ENCODE results near the gene RAB3GAP2. TPM values are rescaled to one million over a fixed set of nuclear protein-coding genes. Genes with fewer than 3 reads are reported as not detected.
A peak's percentile ranks its signal among the peaks of the same experiment; 100 is the strongest.
"Not testable (repeated sequence)": the region's sequence is repeated elsewhere in the genome, so short reads cannot be mapped to it uniquely, and the experiment has no call there.

RAB3GAP2 gene
- total RNA-seq, 1 donor from 2014 or later = 37.0 TPM

DNA sequence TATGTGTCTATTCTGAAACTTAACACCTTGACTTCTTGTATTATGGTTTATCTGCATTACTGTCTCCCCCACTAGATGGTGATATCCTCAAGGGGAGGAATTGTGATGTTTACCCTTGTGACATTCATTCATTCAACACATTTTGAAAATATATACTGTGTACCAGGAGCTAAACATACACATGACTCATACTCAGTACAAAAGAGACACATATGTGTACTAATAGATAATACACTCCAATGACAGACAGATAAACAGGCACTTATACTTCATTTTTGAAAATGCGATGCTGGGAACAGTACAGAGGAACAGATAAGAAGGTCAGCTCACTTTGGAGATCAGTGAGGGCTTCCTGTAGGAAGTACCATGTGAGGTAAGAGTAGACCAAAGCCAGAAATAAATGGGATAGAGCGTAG lies 8.9 kb upstream of the RAB3GAP2 start:
- DNase-seq = peak; percentile 34

DNA sequence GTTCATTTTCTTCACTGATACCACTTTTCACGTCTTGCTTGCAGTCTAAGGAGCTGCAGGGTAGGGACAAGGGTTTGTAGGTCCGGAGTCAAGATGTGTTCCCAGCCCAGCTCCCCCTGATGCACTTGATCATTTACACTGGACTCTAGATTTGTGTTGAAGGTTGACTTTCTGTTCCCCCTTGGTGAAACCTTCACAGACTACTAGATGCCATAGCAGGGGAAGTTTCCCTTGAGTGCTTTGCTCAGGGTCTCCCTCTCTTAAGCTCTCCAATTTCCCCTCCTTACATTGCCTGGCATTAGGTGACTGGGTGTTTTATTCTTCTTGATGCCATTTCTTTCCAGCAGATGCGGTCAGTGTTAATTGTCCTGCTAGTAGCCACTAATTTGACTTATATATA lies 8.0 kb upstream of the RAB3GAP2 start:
- no peak for DNase-seq

DNA sequence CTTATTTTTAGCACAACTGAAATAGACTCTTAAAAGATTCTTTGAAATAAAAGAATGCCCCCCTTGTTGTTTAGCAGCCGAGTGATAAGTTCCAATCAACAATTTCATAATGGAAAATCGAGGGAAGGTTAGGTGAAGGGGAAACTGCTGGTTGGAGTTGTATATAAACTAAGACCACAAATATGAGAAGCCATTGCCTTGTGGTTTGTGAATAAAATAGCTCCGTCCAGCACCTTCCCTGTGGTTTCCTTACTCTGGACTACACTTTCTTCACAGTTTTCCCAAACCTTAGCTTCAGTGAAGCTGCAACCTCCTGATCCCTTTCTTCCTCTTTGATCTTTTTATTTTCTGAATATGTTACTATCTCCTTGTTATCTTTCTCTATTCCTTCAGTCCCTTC lies 6.7 kb upstream of the RAB3GAP2 start:
- DNase-seq = no peak

DNA sequence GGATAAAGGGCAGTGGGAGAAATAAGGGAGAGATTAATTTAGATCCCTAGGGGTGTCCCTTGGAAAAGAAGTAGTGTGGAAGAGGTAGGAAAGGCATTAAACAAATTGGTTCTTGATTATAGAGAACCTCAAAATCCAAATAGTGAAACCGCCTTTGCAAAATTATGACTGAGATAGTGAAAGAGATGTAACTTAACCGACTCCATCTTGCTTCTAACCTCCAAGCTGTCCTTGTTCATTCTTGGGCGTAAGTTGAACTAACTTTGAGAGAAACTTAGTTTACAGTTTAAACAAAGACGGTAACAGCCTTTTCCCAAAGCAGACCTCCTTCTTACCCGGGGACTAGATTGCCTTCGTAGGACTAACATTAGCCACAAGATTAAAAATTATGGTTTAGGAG lies 3.2 kb upstream of the RAB3GAP2 start:
- DNase-seq = no peak

DNA sequence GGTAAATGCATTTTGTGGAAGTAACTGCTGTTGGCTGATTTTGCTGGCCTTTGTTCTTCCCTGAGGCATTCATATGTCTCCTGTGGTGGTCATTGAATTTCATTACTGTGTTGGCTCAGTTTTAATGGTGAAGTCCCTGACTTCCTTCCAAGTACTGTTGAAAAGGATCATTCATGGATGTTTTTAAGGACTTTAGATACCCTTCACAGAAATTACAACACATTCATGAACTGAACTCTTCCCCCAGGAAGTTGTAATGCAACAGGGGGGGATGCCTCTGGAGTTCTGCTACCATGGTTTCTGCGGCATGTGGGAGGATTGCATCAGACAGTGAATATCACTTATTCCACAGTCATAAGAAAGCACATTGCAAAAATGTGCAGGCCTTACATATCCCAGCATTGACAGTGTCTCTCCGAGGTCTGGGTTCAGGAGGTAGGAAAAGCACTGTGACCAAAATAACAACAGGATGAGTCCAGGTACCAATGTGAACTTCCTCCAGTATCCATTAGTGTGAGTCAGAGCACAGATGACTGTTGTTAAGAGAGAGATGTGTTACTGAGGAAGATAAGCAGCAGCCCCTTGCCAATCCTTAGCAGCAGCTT lies 2.1 kb upstream of the RAB3GAP2 start:
- DNase-seq = no peak

DNA sequence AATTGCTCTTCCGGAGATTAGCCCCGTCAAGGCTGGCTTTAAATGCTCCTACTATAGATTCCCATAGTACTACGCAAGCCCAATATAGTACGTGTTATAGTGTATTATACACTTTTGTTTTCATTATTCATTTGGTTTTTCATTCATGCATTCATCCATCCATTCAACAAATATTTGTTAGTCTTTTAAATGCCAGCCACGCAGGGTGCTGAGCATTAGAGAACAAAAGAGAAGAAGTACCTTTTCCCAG lies 513 bp upstream of the RAB3GAP2 start:
- DNase-seq = no peak

DNA sequence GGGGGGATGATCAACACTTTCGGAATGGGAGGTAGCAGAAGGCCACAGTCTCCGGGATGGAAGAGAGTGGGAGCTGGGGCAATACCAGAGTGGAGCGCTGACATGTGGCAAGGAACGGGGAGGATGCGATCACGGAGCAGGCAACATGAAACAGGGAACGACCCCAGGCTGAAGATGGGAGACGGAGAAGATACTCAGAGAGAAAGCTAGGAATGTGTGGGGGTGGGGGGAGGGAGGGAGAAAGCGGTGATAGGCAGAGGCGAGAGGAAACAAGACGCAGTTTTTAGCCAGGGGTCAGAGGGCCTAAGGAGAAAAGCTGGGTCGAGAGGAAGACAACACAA lies 577 bp downstream of the RAB3GAP2 start:
- no peak for DNase-seq

DNA sequence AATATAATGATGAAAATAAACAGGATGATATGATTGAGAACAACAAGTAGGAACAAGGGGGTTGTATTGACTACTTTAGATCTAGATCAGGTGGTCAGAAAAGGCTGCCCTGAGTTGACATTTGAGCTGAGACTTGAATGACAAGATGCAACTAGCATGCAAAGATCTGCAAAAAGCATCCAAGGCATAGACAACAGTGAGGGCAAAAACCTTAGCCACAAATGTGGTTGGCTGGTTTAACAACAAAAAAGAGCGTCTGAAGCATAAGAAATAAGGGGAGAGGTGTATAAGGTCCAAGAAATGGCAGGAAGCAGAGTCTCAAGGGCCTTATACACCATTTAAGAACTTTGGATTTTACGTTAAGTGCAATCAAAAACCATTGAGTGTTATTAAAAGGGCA lies 3.2 kb downstream of the RAB3GAP2 start:
- DNase-seq = no peak

DNA sequence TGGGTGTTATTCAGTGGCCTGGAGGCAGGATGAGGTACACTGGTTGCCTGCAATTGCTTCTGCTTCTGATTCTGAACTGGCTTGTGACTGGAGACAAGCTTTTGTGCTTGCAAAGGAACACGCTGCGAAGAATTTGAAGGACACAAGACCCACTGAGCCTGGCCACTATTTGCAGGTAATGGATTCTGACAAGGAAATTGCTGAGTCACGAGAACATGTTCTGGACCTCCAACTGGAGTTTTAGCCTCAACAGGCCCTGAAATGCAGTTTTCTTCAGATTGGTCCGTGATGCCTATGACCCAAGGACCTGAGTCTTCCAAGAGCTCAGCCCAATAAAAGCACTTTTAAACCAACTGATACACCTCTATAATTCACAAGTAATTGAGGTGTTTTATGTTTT lies 4.6 kb downstream of the RAB3GAP2 start:
- no peak for DNase-seq

DNA sequence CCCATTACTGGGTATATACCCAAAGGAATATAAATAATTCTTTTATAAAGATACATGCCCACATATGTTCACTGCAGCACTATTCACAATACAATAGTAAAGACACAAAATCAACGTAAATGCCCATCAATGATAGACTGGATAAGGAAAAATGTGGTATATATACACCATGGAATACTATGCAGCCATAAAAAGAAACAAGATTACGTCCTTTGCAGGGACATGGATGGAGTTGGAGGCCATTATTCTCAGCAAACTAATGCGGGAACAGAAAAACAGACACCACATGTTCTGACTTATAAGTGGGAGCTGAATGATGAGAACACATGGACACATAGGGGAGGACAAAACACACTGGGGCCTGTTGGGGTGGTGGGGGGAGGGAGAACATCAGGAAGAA lies 12.0 kb downstream of the RAB3GAP2 start:
- not testable (repeated sequence) for DNase-seq

DNA sequence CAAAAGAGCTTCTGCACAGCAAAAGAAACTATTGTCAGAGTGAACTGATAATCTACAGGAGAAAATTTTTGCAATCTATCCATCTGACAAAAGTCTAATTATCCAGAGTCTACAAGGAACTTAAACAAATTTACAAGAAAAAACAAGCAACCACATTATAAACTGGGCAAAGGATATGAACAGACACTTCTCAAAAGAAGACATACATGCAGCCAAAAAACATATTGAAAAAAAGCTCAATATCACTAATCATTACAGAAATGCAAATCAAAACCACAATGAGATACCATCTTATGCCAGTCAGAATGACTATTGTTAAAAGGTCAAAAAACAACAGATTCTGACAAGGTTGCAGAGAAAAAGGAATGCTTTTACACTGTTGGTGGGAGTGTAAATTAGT lies 12.5 kb downstream of the RAB3GAP2 start:
- not testable (repeated sequence) for DNase-seq

DNA sequence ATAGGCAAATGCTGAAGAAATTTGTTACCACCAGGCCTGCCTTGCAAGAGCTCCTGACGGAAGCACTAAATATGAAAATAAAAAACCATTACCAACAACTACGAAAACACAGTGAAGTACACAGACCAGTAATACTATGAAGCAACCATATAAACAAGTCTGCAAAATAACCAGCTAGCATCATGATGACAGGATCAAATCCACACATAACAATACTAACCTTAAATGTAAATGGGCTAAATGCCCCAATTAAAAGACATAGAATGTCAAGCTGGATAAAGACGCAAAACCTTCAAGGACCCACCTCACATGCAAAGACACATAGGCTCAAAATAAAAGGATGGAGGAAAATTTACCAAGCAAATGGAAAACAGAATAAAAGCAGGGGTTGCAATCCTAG lies 16.1 kb downstream of the RAB3GAP2 start:
- not testable (repeated sequence) for DNase-seq

DNA sequence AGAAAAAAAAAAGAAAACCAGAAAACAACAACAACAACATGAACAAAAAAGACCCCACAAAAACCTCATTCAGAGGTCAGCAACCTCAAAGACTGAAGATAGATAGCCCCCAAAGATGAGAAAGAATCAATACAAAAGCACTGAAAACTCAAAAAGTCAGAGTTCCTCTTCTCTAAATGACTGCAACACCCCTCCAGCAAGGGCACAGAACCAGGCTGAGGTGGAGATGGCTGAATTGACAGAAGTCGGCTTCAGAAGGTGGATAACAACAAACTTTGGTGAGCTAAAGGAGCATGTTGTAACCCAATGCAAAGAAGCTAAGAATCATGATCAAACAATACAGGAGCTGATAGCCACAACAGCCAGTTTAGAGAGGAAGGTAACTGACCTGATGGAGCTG lies 17.0 kb downstream of the RAB3GAP2 start:
- no peak for DNase-seq

DNA sequence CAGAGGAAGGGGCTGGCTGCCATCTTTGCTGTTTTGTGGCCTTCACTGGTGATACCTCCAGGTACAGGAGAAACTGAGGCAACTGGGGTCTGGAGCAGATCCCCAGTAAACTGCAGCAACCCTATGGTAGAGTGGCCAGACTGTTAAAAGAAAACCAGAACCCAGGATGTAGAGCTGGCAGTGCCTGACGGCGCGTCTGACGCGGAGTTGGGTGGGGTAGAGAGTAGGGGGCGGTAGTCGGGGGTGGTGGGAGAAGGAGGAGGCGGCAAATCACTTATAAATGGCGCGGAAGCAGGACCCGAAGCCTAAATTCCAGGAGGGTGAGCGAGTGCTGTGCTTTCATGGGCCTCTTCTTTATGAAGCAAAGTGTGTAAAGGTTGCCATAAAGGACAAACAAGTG lies 19.0 kb downstream of the RAB3GAP2 start:
- DNase-seq = not testable (repeated sequence)

DNA sequence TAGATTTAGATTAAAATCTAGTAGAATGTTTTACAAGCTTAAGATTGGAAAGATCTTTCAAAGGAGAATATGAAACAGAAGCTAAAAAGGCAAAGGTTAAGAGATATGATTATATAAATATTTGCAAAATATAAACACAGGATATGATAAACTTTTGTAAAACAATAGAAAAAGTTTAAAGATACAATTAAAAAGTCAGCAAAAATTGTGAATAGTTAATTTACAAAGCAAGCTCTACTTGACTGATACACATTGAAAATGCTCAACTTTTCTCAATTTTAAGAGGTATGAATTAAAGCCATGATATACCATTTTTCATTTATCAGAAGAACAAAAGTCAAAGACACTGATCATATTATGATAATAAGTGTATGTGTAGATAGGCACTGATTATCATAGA lies 21.0 kb downstream of the RAB3GAP2 start:
- DNase-seq = no peak

DNA sequence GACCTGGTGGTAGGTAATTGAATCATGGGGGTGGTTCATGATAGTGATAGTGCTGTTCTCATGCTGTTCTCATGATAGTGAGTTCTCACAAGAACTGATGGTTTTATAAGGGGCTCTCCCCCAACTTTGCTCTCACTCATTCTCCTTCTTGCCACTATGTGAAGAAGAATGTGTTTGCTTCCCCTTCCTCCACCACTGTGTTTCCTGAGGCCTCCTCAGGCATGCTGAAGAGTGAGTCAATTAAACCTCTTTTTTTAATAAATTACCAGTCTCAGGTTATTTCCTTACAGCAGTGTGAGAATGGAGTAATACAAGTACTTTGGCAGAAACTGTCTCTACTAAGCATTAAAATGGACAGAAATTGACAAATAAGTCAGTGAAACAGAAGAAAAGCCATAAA lies 21.6 kb downstream of the RAB3GAP2 start:
- no peak for DNase-seq

DNA sequence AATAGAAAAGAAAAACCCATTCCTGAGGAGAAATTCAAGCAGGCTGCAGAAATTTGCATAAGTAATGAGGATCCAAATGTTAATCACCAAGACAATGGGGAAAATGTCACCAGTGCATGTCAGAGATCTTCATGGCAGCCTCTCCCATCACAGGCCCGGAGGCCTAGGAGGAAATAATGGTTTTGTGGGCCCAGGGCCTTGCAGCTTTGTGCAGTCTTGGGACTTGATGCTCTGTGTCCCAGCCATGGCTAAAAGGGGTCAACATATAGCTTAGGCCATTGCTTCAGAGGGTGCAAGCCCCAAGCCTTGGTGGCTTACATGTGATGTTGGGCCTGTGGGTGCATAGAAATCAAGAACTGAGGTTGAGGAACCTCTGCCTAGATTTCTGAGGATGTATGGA lies 22.7 kb downstream of the RAB3GAP2 start:
- no peak for DNase-seq

DNA sequence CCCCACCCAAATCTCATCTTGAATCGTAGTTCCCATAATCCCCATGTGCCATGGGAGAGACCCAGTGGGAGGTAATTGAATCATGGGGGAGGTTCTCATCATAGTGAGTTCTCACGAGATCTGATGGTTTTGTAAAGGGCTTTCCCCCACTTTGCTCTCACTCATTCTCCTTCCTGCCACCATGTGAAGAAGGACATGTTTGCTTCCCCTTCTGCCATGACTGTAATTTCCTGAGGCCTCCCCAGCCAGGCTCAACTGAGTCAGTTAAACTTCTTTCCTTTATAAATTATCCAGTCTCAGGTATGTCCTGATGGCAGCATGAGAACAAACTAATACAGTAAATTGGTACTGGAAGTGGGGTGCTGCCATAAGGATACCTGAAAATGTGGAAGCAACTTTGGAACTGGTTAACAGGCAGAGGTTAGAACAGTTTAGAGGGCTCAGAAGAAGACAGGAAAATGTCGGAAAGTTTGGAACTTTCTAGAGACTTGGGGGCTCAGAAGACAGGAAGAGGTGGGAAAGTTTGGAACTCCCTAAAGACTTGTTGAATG lies 23.5 kb downstream of the RAB3GAP2 start:
- DNase-seq = not testable (repeated sequence)

DNA sequence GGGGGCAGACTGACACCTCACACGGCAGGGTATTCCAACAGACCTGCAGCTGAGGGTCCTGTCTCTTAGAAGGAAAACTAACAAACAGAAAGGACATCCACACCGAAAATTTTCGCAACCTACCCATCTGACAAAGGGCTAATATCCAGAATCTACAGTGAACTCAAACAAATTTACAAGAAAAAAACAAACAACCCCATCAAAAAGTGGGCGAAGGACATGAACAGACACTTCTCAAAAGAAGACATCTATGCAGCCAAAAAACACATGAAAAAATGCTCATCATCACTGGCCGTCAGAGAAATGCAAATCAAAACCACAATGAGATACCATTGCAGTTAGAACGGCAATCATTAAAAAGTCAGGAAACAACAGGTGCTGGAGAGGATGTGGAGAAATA lies 26.4 kb downstream of the RAB3GAP2 start:
- DNase-seq = not testable (repeated sequence)

DNA sequence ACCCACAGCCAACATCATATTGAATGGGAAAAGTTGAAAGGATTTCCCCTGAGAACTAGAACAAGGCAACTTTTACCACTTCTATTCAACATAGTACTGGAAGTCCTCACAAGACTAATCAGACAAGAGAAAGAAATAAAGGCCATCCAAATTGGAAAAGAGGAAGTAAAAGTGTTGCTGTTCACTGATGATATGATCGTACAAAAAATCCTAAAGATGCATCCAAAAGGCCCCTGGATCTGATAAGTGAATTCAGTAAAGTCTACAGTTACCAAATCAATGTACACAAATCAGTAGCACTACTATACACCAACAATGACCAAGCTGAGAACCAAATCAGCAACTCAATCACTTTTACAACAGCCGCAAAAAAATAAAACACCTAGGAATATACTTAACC lies 28.3 kb downstream of the RAB3GAP2 start:
- no peak for DNase-seq

DNA sequence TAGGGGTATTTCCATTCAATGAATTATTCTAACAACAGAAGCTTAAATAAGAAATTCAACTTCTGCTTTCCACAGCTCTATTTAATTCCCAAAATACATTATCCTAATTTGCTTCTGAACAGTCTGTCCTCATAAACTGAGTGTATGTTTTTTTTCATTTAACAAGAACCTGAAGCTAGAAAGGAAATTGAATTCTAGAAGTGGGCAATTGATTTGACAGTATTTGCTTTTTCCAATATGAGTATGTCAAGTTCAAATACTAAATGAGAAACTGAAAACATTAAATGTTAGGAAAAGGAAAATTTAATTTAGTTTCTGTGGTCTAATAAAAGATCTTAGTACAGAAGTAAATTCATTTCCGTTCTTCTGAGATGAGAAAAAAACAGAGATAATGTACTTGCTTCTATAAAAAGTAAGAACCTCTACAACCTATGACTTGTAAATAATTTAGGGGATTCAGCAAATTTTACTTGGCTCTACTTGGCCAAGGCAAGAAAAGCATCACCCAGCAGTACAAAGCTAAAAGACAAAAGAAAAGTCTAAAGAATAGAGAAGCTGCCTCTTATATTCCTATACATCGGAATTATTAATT lies 31.1 kb downstream of the RAB3GAP2 start:
- no peak for DNase-seq

DNA sequence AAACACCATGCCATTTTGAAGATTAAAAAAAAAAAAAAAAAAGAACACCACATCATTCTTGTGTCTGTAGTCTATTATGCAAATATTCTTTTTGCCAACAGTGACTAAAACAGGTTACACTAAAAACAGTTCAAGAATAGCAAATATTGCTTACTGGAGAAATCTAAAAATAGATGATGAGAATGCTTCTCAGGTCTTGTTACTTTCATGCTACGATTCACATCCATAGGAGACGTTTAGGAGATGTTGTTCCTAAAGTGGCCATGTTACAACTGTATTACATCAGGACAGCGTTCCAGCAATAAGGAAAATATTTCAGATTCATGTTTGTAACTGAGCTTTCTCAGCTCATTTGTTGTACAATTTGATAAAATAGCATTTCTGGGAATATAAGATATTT lies 32.3 kb downstream of the RAB3GAP2 start:
- DNase-seq = no peak

DNA sequence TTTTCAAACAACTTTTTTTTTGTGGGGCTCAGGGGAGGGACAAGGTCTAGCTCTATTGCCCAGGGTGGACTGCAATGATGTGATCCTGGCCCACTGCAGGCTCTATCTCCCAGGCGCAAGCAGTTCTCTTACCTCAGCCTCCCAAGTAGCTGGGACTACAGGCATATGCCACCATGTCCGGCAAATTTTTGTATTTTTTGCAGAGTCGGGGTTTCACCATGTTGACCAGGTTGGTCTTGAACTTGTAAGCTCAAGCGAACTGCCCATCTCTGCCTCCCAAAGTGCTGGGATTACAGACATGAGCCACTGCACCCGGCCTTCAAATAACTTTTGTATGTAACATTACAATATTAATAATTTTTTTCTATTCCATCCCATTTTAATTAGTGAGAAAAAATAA lies 33.0 kb downstream of the RAB3GAP2 start:
- DNase-seq = no peak

DNA sequence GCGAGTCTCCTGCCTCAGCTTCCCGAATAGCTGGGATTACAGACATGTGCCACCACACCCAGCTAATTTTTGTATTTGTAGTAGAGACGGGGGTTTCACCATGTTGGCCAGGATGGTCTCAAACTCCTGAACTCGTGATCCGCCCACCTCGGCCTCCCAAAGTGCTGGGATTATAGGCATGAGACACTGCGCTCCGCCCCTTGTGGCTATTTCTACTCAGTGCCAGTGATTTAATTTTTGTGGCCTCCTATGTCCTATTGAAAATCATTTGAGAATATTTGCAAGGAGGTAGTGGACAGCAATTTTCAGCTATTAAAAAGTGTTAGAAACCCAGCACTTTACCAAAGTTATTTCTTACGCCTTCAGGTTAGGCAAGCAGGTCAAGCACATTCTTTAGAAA lies 36.0 kb downstream of the RAB3GAP2 start:
- DNase-seq = not testable (repeated sequence)

DNA sequence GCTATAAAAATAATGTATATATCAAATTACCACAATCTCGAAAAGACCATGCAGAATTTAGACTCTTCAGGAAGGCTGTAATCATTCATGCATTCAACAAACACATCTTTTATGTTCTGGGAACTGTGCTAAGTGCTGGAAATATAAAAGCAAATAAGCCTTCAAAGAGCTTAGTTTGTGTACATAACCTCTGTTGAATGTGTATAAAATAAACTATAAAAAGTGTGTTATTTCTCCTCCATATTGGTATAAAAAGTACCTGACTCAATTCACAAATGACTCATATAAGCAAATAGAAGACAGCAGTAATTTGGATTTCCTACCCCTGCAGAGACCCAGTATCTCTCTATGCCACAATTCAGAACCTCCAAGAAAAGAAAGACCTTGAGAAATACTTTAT lies 36.8 kb downstream of the RAB3GAP2 start:
- no peak for DNase-seq

Measured in tongue (tissue), 2 donors.